ENCODE results near the gene TMEM132A. TPM values are rescaled to one million over a fixed set of nuclear protein-coding genes. Genes with fewer than 3 reads are reported as not detected.
"Not testable (repeated sequence)": the region's sequence is repeated elsewhere in the genome, so short reads cannot be mapped to it uniquely, and the experiment has no call there.

The TMEM132A gene
- total and polyA plus RNA-seq, 2 donors (not counting 1 experiment from before 2014, with no cell fraction given): 6.9 to 13.2 TPM

- H3K36me3 ChIP-seq (ENCODE audit: control insufficient read depth, insufficient read depth, low read length): no peaks in the 10 kb centered on the region
- no peak overlapping the region for H3K27ac ChIP-seq (ENCODE audit: insufficient read depth, low read length)
- no peak overlapping the region for H3K9ac ChIP-seq (ENCODE audit: insufficient read depth, low read length)
- H3K4me1 ChIP-seq (ENCODE audit: control insufficient read depth, extremely low read depth, insufficient read depth, low read length): peaks cover 3% of the 10 kb centered on the region
- no peak overlapping the region for H3K4me3 ChIP-seq (replicated peaks in 1 of 4; ENCODE audit: control extremely low read depth in 1 of 4, insufficient read depth in 1 of 4, low read depth in 3 of 4, low read length in 4 of 4)
- H3K79me2 ChIP-seq (ENCODE audit: control insufficient read depth, insufficient read depth, low read length): peaks cover 22% of the 10 kb centered on the region
- TF ChIP-seq EZH2 (IDR thresholded peaks at IDR 0.05; ENCODE audit: low read length, missing control alignments): no peak
- TF ChIP-seq, protein P1, sequence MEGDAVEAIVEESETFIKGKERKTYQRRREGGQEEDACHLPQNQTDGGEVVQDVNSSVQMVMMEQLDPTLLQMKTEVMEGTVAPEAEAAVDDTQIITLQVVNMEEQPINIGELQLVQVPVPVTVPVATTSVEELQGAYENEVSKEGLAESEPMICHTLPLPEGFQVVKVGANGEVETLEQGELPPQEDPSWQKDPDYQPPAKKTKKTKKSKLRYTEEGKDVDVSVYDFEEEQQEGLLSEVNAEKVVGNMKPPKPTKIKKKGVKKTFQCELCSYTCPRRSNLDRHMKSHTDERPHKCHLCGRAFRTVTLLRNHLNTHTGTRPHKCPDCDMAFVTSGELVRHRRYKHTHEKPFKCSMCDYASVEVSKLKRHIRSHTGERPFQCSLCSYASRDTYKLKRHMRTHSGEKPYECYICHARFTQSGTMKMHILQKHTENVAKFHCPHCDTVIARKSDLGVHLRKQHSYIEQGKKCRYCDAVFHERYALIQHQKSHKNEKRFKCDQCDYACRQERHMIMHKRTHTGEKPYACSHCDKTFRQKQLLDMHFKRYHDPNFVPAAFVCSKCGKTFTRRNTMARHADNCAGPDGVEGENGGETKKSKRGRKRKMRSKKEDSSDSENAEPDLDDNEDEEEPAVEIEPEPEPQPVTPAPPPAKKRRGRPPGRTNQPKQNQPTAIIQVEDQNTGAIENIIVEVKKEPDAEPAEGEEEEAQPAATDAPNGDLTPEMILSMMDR (conservative IDR thresholded peaks at IDR 0.05 in 1 of 2, IDR thresholded peaks at IDR 0.05 in 1 of 2; ENCODE audit: low read depth in 1 of 2, low read length in 2 of 2): no peak
- H3K4me2 ChIP-seq (ENCODE audit: extremely low read depth, insufficient read depth, low read length): no peak overlapping the region
- H3K27me3 ChIP-seq (ENCODE audit: control insufficient read depth, insufficient read depth, low read length): peaks cover 14% of the 10 kb centered on the region
- no peak overlapping the region for H2AFZ ChIP-seq (ENCODE audit: low read length)
- H3K9me3 ChIP-seq (ENCODE audit: control insufficient read depth, insufficient read depth, low read depth, low read length): no peaks in the 10 kb centered on the region
- no peak for DNase-seq (ENCODE audit: low read depth in 2 of 2)
- no peaks in the 10 kb centered on the region for H4K20me1 ChIP-seq (ENCODE audit: control insufficient read depth, extremely low read depth, insufficient read depth, low read length)
Observed at GRCh38 chr11:60908803-60909202, 15.5 kb upstream of the TMEM132A start.

GRCh38 chr11:60909680-60910280 lies 14.5 kb upstream of the TMEM132A start:
- H3K4me2 ChIP-seq (ENCODE audit: extremely low read depth, insufficient read depth, low read length); DNase-seq (ENCODE audit: low read depth in 2 of 2); H4K20me1 ChIP-seq (ENCODE audit: control insufficient read depth, extremely low read depth, insufficient read depth, low read length); H3K9me3 ChIP-seq (ENCODE audit: control insufficient read depth, insufficient read depth, low read depth, low read length); H3K4me1 ChIP-seq (ENCODE audit: control insufficient read depth, extremely low read depth, insufficient read depth, low read length); H3K27ac ChIP-seq (ENCODE audit: insufficient read depth, low read length); H2AFZ ChIP-seq (ENCODE audit: low read length); H3K36me3 ChIP-seq (ENCODE audit: control insufficient read depth, insufficient read depth, low read length); H3K4me3 ChIP-seq (replicated peaks in 1 of 4; ENCODE audit: control extremely low read depth in 1 of 4, insufficient read depth in 1 of 4, low read depth in 3 of 4, low read length in 4 of 4); H3K9ac ChIP-seq (ENCODE audit: insufficient read depth, low read length): not testable (repeated sequence)
- Histone ChIP-seq H3K79me2 (ENCODE audit: control insufficient read depth, insufficient read depth, low read length) (peaks cover 12% of the 10 kb centered on the region), H3K27me3 (ENCODE audit: control insufficient read depth, insufficient read depth, low read length) (peaks cover 14% of the 10 kb centered on the region)

DNA sequence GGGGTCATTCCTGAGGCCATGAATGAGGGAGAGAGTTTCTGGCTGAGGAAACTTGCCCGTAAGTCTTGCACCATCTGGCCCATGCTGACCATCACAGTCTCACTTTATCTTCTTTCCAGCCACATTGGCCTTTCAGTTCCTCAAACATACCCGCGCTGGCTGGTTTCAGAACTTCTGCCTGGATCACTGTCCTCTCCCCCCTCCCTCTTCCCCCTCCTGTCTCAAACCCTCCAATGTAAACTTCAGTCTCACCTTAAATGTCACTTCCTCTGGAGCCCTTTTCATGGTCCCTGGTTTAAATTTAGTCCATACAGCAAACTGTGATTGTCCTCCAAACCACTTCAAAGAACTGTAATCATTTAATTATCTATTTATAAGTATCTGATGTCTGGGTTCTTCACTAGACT lies 14.0 kb upstream of the TMEM132A start:
- Histone ChIP-seq H3K27ac (ENCODE audit: insufficient read depth, low read length) (no peak overlapping the region), H3K4me1 (ENCODE audit: control insufficient read depth, extremely low read depth, insufficient read depth, low read length) (no peaks in the 10 kb centered on the region), H3K4me3 (replicated peaks in 1 of 4; ENCODE audit: control extremely low read depth in 1 of 4, insufficient read depth in 1 of 4, low read depth in 3 of 4, low read length in 4 of 4) (no peak overlapping the region), H3K36me3 (ENCODE audit: control insufficient read depth, insufficient read depth, low read length) (no peaks in the 10 kb centered on the region), H2AFZ (ENCODE audit: low read length) (no peak overlapping the region), H4K20me1 (ENCODE audit: control insufficient read depth, extremely low read depth, insufficient read depth, low read length) (no peaks in the 10 kb centered on the region), H3K4me2 (ENCODE audit: extremely low read depth, insufficient read depth, low read length) (no peak overlapping the region), H3K79me2 (ENCODE audit: control insufficient read depth, insufficient read depth, low read length) (peaks cover 7% of the 10 kb centered on the region), H3K27me3 (ENCODE audit: control insufficient read depth, insufficient read depth, low read length) (peaks cover 14% of the 10 kb centered on the region), H3K9ac (ENCODE audit: insufficient read depth, low read length) (no peak overlapping the region), H3K9me3 (ENCODE audit: control insufficient read depth, insufficient read depth, low read depth, low read length) (no peaks in the 10 kb centered on the region)
- no peak for DNase-seq (ENCODE audit: low read depth in 2 of 2)
- TF ChIP-seq, protein P1 (conservative IDR thresholded peaks at IDR 0.05 in 1 of 2, IDR thresholded peaks at IDR 0.05 in 1 of 2; ENCODE audit: low read depth in 1 of 2, low read length in 2 of 2): no peak
- TF ChIP-seq EZH2 (IDR thresholded peaks at IDR 0.05; ENCODE audit: low read length, missing control alignments): no peak
